H9 (cell line): ENCODE results near the gene CCDC13. TPM values are rescaled to one million over a fixed set of nuclear protein-coding genes. Genes with fewer than 3 reads are reported as not detected.

Source experiments
- DNase-seq: peaks from one replicate; pipeline ENCODE4 v3.0.0-alpha.2; 2017
- H2AFZ ChIP-seq: one replicate; pipeline ENCODE4 v1.6.1; 2013; ENCODE audit warnings: mild to moderate bottlenecking, low read length, control low read depth, moderate library complexity
- H2AK5ac ChIP-seq: 2 replicates; pipeline ENCODE4 v1.6.1; 2013; ENCODE audit warnings: low read length, control low read depth, mixed read lengths; ENCODE audit not compliant: insufficient read length
- H2BK120ac ChIP-seq: one replicate; pipeline ENCODE4 v1.6.1; 2013; ENCODE audit warnings: low read depth, mild to moderate bottlenecking, low read length, control low read depth, inconsistent platforms; ENCODE audit not compliant: poor library complexity, severe bottlenecking
- H2BK12ac ChIP-seq: 2 replicates; pipeline ENCODE4 v1.6.1; 2013; ENCODE audit warnings: low read length, control low read depth, mixed read lengths, low read depth; ENCODE audit not compliant: insufficient read length
- H2BK15ac ChIP-seq: 2 replicates; pipeline ENCODE4 v1.6.1; 2013; ENCODE audit warnings: low read depth, low read length, control low read depth
- H2BK20ac ChIP-seq: one replicate; pipeline ENCODE4 v1.6.1; 2013; ENCODE audit warnings: low read depth, mild to moderate bottlenecking, low read length, control low read depth, inconsistent platforms; ENCODE audit not compliant: poor library complexity, severe bottlenecking
- H2BK5ac ChIP-seq: 2 replicates; pipeline ENCODE4 v1.6.1; 2013; ENCODE audit warnings: low read length, control low read depth, mixed read lengths; ENCODE audit not compliant: insufficient read length
- H3K14ac ChIP-seq: 2 replicates; pipeline ENCODE4 v1.6.1; 2013; ENCODE audit warnings: low read length, control low read depth; ENCODE audit not compliant: insufficient read depth
- H3K18ac ChIP-seq: 2 replicates; pipeline ENCODE4 v1.6.1; 2013; ENCODE audit warnings: low read depth, mild to moderate bottlenecking, mixed read lengths, low read length, control low read depth; ENCODE audit not compliant: insufficient read length
- H3K23ac ChIP-seq: 2 replicates; pipeline ENCODE4 v1.6.1; 2013; ENCODE audit warnings: low read length, control low read depth, mixed read lengths, low read depth; ENCODE audit not compliant: insufficient read length
- H3K23me2 ChIP-seq: 2 replicates; pipeline ENCODE4 v1.6.1; 2013; ENCODE audit warnings: low read depth, mild to moderate bottlenecking, mixed read lengths, low read length, control low read depth; ENCODE audit not compliant: insufficient read length, poor library complexity, severe bottlenecking
- H3K27ac ChIP-seq: 2 replicates; pipeline ENCODE4 v1.5.1; 2013; ENCODE audit warnings: low read length, control low read depth, mixed read lengths, low read depth; ENCODE audit not compliant: insufficient read length
- H3K27me3 ChIP-seq: 2 replicates; pipeline ENCODE4 v1.6.1; 2013; ENCODE audit warnings: low read length, control low read depth, inconsistent platforms; ENCODE audit not compliant: insufficient read depth
- H3K4ac ChIP-seq: 2 replicates; pipeline ENCODE4 v1.6.1; 2013; ENCODE audit warnings: low read depth, mild to moderate bottlenecking, control low read depth, inconsistent platforms, low read length, moderate library complexity
- H3K4me1 ChIP-seq: 2 replicates; pipeline ENCODE4 v1.6.1; 2013; ENCODE audit warnings: low read length, control low read depth, inconsistent platforms; ENCODE audit not compliant: insufficient read depth
- H3K4me2 ChIP-seq: 2 replicates; pipeline ENCODE4 v1.6.1; 2013; ENCODE audit warnings: low read length, control low read depth, mixed read lengths; ENCODE audit not compliant: insufficient read length, insufficient read depth
- H3K56ac ChIP-seq: 2 replicates; pipeline ENCODE4 v1.6.1; 2013; ENCODE audit warnings: low read depth, mild to moderate bottlenecking, mixed read lengths, low read length, control low read depth; ENCODE audit not compliant: insufficient read length
- H3K79me1 ChIP-seq: 2 replicates; pipeline ENCODE4 v1.6.1; 2013; ENCODE audit warnings: low read depth, mild to moderate bottlenecking, moderate library complexity, low read length, control low read depth, inconsistent platforms; ENCODE audit not compliant: insufficient read depth, poor library complexity, severe bottlenecking
- H3K79me2 ChIP-seq: 2 replicates; pipeline ENCODE4 v1.6.1; 2013; ENCODE audit warnings: low read length, control low read depth, inconsistent platforms; ENCODE audit not compliant: insufficient read depth
- H3K9ac ChIP-seq: 2 replicates; pipeline ENCODE4 v1.6.1; 2013; ENCODE audit warnings: low read length, control low read depth, mixed read lengths; ENCODE audit not compliant: insufficient read length; ENCODE audit errors: extremely low read depth
- H3K9me3 ChIP-seq: one replicate; pipeline ENCODE4 v1.6.1; 2013; ENCODE audit warnings: low read depth, low read length, inconsistent platforms; ENCODE audit not compliant: control insufficient read depth
- H3T11ph ChIP-seq: one replicate; pipeline ENCODE4 v1.6.1; 2013; ENCODE audit warnings: mild to moderate bottlenecking, low read length, control low read depth, inconsistent platforms
- H4K20me1 ChIP-seq: one replicate; pipeline ENCODE4 v1.6.1; 2013; ENCODE audit not compliant: control insufficient read depth, insufficient read length, insufficient read depth
- H4K5ac ChIP-seq: 2 replicates; pipeline ENCODE4 v1.6.1; 2013; ENCODE audit warnings: low read depth, mild to moderate bottlenecking, mixed read lengths, low read length, control low read depth; ENCODE audit not compliant: insufficient read length
- H4K8ac ChIP-seq: replicated peaks from 2 replicates; pipeline ENCODE4 v1.6.1; 2013; ENCODE audit warnings: low read length, control low read depth, mixed read lengths, low read depth; ENCODE audit not compliant: insufficient read length
- H4K91ac ChIP-seq: 2 replicates; pipeline ENCODE4 v1.6.1; 2013; ENCODE audit warnings: low read depth, mild to moderate bottlenecking, moderate library complexity, mixed read lengths, low read length, control low read depth; ENCODE audit not compliant: insufficient read length
- H3K27ac Mint-ChIP-seq, 3 experiments: 2 replicates in 2 of 3; 3 replicates in 1 of 3; pipeline ENCODE4 v1.8.0; 2020 to 2021; ENCODE audit warnings: mixed read lengths in 3 of 3, mild to moderate bottlenecking in 1 of 3, moderate library complexity in 1 of 3
- H3K27me3 Mint-ChIP-seq: 2 replicates; pipeline ENCODE4 v1.8.0; 2021; ENCODE audit warnings: low read depth, mild to moderate bottlenecking, moderate library complexity, mixed read lengths
- H3K36me3 Mint-ChIP-seq, 3 experiments: 2 replicates in 2 of 3; 3 replicates in 1 of 3; pipeline ENCODE4 v1.8.0; 2020 to 2021; ENCODE audit warnings: low read depth in 3 of 3, mixed read lengths in 3 of 3; ENCODE audit not compliant: insufficient read depth in 1 of 3
- H3K4me1 Mint-ChIP-seq, 2 experiments: 2 replicates each; pipeline ENCODE4 v1.8.0; 2020; ENCODE audit warnings: mixed read lengths in 2 of 2
- H3K4me3 Mint-ChIP-seq, 2 experiments: 2 replicates in 1 of 2; 3 replicates in 1 of 2; pipeline ENCODE4 v1.8.0; 2020 to 2021; ENCODE audit warnings: mild to moderate bottlenecking in 2 of 2, mixed read lengths in 2 of 2, moderate library complexity in 1 of 2
- H3K9me3 Mint-ChIP-seq, 2 experiments: 2 replicates in 1 of 2; 3 replicates in 1 of 2; pipeline ENCODE4 v1.8.0; 2020; ENCODE audit warnings: mild to moderate bottlenecking in 2 of 2, mixed read lengths in 2 of 2, moderate library complexity in 1 of 2
- WGBS: extraction: QIAGEN DNeasy Blood & Tissue Kit; methylation state at CpG from one replicate; pipeline ENCODE4 v1.1.7; 2013; ENCODE audit warnings: missing lambda C conversion rate, low lambda C conversion rate, mixed read lengths; ENCODE audit not compliant: insufficient read length; ENCODE audit errors: extremely low coverage; 5-methylcytosine and 5-hydroxymethylcytosine counted together
- total RNA-seq: library from RNA; stranded (reverse); gene quantifications from 2 replicates; pipeline ENCODE4 v1.2.1, GENCODE V29; 2021
- TF ChIP-seq, protein P1 (sequence below): fragments of 200-600 bp; sonication (generic); conservative IDR thresholded peaks from 3 replicates; pipeline ENCODE4 v1.8.0; 2021; ENCODE audit warnings: antibody characterized with exemption, mild to moderate bottlenecking

Gene CCDC13
- total RNA-seq, 1 experiment from 2014 or later = not detected

DNA sequence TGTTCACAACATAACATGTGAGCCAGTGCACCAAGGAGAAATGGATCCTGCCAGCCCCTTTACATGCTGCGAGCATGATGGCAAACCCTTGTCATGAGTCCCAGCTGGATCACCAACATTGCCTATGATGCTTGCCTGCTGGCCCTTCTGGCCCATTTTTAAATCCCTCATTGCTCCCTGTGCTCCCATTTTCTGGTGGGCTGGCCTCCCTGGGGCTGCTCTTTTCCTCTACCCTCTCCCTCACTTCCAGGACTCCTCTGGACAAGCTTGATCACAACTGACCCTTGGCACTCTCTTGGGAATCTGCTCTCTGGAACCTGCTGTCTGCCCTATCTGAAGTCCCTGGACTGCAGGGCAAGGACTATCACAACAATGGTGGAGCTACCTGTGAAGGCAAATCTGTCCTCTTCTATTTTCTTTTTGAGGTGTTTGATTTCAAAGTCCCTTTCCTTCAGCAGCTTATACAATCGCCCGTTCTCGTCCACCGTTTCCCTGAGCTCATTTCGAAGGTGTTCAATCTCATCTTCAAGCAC is 16.3 kb downstream of the CCDC13 start:
- peaks cover 3 to 8% of the 10 kb centered on the region in 2 experiments; a peak in 3 of 4 replicates for H3K4me1 Mint-ChIP-seq
- H3K27me3 Mint-ChIP-seq = peaks cover 24% of the 10 kb centered on the region
- Histone ChIP-seq H3K4me1 (no peaks in the 10 kb centered on the region), H2BK120ac (no peak overlapping the region), H3K9ac (no peak overlapping the region), H2BK12ac (no peak overlapping the region), H3K4ac (no peak overlapping the region), H3K14ac (no peak overlapping the region), H2BK15ac (no peak overlapping the region), H3K56ac (no peak overlapping the region), H3K9me3 (no peaks in the 10 kb centered on the region), H4K91ac (no peak overlapping the region), H2AK5ac (no peak overlapping the region), H3K27me3 (no peaks in the 10 kb centered on the region), H3K23ac (no peak overlapping the region), H3K27ac (no peak overlapping the region), H3K18ac (no peak overlapping the region), H3K79me1 (no peaks in the 10 kb centered on the region), H3K79me2 (no peaks in the 10 kb centered on the region), H4K20me1 (no peaks in the 10 kb centered on the region), H2BK20ac (no peak overlapping the region), H3T11ph (no peak overlapping the region), H4K8ac (no peak overlapping the region), H2AFZ (no peak overlapping the region), H3K23me2 (no peaks in the 10 kb centered on the region), H3K4me2 (no peak overlapping the region), H2BK5ac (no peak overlapping the region), H4K5ac (no peak overlapping the region)
- peak; percentile 12 for DNase-seq
- no peak overlapping the region; a peak in 1 of 5 replicates for H3K4me3 Mint-ChIP-seq
- H3K9me3 Mint-ChIP-seq = no peaks in the 10 kb centered on the region
- H3K36me3 Mint-ChIP-seq = no peaks in the 10 kb centered on the region
- H3K27ac Mint-ChIP-seq = no peak overlapping the region
- WGBS = no CpG with 5 or more reads among the region's 6 CpGs
- TF ChIP-seq, protein P1, sequence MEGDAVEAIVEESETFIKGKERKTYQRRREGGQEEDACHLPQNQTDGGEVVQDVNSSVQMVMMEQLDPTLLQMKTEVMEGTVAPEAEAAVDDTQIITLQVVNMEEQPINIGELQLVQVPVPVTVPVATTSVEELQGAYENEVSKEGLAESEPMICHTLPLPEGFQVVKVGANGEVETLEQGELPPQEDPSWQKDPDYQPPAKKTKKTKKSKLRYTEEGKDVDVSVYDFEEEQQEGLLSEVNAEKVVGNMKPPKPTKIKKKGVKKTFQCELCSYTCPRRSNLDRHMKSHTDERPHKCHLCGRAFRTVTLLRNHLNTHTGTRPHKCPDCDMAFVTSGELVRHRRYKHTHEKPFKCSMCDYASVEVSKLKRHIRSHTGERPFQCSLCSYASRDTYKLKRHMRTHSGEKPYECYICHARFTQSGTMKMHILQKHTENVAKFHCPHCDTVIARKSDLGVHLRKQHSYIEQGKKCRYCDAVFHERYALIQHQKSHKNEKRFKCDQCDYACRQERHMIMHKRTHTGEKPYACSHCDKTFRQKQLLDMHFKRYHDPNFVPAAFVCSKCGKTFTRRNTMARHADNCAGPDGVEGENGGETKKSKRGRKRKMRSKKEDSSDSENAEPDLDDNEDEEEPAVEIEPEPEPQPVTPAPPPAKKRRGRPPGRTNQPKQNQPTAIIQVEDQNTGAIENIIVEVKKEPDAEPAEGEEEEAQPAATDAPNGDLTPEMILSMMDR = no peak
